ENCODE data around the gene CCR8. TPM values are rescaled to one million over a fixed set of nuclear protein-coding genes. Genes with fewer than 3 reads are reported as not detected.

The CCR8 gene
- total RNA-seq, 4 donors from 2014 or later = 0.22 TPM; not detected in 3

DNA sequence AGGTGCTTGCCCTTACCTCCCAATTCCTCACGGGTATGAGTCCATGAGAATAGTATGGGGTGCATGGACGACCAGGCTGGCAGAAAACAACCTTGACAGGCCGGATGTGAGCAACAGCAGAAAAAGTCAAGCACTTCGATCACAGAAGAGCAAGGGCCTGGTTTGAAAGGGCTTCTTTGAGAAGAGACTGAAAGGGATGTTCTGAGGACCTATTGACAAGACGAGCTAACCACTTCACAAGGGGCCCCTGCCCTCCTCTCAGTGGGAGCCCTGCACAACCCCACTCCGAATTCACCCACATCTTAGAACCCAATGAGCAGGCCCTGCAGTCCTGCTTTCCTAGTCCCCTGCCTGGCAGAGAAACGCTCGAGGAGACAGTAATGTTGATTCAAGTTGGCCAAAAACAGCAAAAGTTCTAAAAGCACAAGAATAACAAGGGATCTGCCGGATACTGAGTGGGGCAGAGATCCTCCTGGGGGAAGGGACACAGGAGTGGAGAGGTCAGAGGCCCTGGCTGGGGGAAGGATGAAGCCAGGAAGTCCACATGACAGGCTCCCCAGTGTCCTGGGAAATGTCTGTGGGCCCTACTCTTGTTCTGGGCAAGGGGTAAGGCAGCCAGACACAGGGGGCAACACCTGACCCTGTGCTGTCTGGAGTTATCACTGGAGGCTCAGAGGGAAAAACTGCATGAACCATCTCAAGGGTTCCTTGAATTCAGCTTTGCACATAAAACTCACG lies 34.9 kb upstream of the CCR8 start:
- intact Hi-C loops (cut with DNase I) = loop anchor here (5.0 kb wide), 2 partner anchors 102 to 167 kb away; partner anchors contain the start of gene XIRP1
- WGBS, 2 donors = 74 to 83% methylated on average over 7 to 9 of the region's 10 CpGs
- DNase-seq = no peak

GRCh38 chr3:39295184-39295775 lies 34.2 kb upstream of the CCR8 start:
- Histone ChIP-seq H3K36me3 (no peaks in the 10 kb centered on the region), H3K27me3 (no peaks in the 10 kb centered on the region), H3K4me3 (no peak overlapping the region), H3K27ac (no peak overlapping the region), H3K9me3 (peaks cover 0 to 12% (median 0%) of the 10 kb centered on the region in 3 donors), H3K4me1 (peaks cover 0 to 5% (median 0%) of the 10 kb centered on the region in 3 donors)
- DNase-seq = no peak
- WGBS, 2 donors = 47 to 82% methylated on average over 4 to 5 of the region's 5 CpGs
- TF ChIP-seq POLR2A (IDR thresholded peaks at IDR 0.05) = no peak
- TF ChIP-seq, protein P1, sequence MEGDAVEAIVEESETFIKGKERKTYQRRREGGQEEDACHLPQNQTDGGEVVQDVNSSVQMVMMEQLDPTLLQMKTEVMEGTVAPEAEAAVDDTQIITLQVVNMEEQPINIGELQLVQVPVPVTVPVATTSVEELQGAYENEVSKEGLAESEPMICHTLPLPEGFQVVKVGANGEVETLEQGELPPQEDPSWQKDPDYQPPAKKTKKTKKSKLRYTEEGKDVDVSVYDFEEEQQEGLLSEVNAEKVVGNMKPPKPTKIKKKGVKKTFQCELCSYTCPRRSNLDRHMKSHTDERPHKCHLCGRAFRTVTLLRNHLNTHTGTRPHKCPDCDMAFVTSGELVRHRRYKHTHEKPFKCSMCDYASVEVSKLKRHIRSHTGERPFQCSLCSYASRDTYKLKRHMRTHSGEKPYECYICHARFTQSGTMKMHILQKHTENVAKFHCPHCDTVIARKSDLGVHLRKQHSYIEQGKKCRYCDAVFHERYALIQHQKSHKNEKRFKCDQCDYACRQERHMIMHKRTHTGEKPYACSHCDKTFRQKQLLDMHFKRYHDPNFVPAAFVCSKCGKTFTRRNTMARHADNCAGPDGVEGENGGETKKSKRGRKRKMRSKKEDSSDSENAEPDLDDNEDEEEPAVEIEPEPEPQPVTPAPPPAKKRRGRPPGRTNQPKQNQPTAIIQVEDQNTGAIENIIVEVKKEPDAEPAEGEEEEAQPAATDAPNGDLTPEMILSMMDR (IDR thresholded peaks at IDR 0.05) = no peak
- intact Hi-C loops (cut with DNase I) = no loop called here

More for the DNA sequence above, 34.9 kb upstream of the CCR8 start:
- no peak overlapping the region for H3K27ac ChIP-seq
- H3K4me3 ChIP-seq = no peak overlapping the region
- peaks cover 0 to 8% (median 0%) of the 10 kb centered on the region in 3 donors for H3K9me3 ChIP-seq
- peaks cover 0 to 8% (median 0%) of the 10 kb centered on the region in 3 donors for H3K4me1 ChIP-seq
- no peaks in the 10 kb centered on the region for H3K36me3 ChIP-seq
- no peaks in the 10 kb centered on the region for H3K27me3 ChIP-seq
- TF ChIP-seq, protein P1 (IDR thresholded peaks at IDR 0.05) = no peak
- no peak for TF ChIP-seq POLR2A (IDR thresholded peaks at IDR 0.05)

DNA sequence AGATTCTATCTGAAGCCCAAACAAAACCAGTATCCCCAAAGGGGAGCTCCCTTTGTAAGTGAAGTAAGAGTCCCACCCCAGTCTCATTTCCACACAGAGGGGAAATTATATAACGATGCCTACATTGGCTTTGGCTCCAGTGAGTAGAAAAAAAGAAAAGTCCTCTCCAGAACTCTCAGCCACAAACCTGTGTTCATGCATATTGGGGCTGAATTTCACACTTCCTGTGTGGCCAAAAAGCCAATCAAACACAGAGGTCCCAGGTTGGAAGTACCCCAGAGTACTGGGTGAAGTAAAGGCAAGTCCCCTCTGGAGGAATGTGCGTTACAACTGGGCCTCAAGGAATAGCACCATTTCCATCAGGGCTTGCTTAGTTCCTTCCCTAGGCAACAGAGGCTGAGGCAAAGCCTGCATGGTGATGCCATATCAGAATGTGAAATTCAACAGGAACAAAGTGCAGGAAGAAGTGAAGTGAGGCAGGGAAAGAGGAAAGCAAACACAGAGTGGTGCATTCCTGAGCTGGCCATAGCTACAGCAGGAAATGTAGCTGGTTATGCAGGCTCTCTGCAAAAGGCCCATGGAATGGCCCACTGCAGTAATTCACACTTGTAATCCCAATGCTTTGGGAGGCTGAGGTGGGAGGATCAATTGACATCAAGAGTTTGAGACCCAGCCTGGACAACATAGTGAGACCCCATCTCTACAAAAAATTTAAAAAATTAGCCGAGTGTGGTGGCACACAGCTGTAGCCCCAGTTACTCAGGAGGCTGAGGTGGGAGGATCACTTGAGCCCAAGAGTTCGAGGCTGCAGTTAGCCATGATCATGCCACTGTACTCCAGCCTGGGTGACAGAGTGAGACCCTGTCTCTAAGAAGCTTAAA lies 33.1 kb upstream of the CCR8 start:
- Histone ChIP-seq H3K9me3 (peaks cover 0 to 24% (median 0%) of the 10 kb centered on the region in 3 donors), H3K27ac (no peak overlapping the region), H3K4me1 (no peaks in the 10 kb centered on the region), H3K27me3 (no peaks in the 10 kb centered on the region), H3K36me3 (no peaks in the 10 kb centered on the region), H3K4me3 (no peak overlapping the region)
- 74 to 83% methylated on average over 4 of the region's 4 CpGs for WGBS, 2 donors
- intact Hi-C loops (cut with DNase I) = no loop called here
- TF ChIP-seq POLR2A (IDR thresholded peaks at IDR 0.05) = no peak
- TF ChIP-seq, protein P1 (IDR thresholded peaks at IDR 0.05) = no peak
- DNase-seq = no peak

GRCh38 chr3:39299279-39299678 lies 30.2 kb upstream of the CCR8 start:
- peaks cover 0 to 33% (median 0%) of the 10 kb centered on the region in 3 donors for H3K9me3 ChIP-seq
- no peak overlapping the region for H3K4me3 ChIP-seq
- TF ChIP-seq, protein P1 (IDR thresholded peaks at IDR 0.05) = no peak
- TF ChIP-seq POLR2A (IDR thresholded peaks at IDR 0.05) = no peak
- intact Hi-C loops (cut with DNase I) = no loop called here
- no peak overlapping the region for H3K27ac ChIP-seq
- H3K36me3 ChIP-seq = no peaks in the 10 kb centered on the region
- no peaks in the 10 kb centered on the region for H3K4me1 ChIP-seq
- no peak for DNase-seq
- H3K27me3 ChIP-seq = peaks cover 0 to 3% (median 0%) of the 10 kb centered on the region in 4 donors

All from esophagus squamous epithelium (tissue), 5 donors.